ENCODE data around the gene LIPT1.
"Not testable (repeated sequence)": the region's sequence is repeated elsewhere in the genome, so short reads cannot be mapped to it uniquely, and the experiment has no call there.

The LIPT1 gene

GRCh38 chr2:99154643-99155536 is at the start of gene LIPT1, which contains the start of gene TSGA10:
Gene LIPT1 (plus strand): TSS chr2:99154967. CDS start chr2:99161958, 6,991 bp downstream.
Gene TSGA10 (minus strand): TSS chr2:99154942. CDS start chr2:99109439, 45,503 bp downstream.
- Histone ChIP-seq H3K4me3 (ENCODE audit: low read length in 2 of 2) (peak within 1 kb of the TSS; percentile 87 to 97), H3K36me3 (ENCODE audit: control insufficient read depth in 2 of 2, insufficient read depth in 2 of 2, low read length in 2 of 2) (peaks cover 2 to 4% of the 10 kb centered on the region in 2 donors), H3K9ac (ENCODE audit: low read length in 2 of 2) (peak within 1 kb of the TSS; percentile 83 to 91), H3K4me1 (ENCODE audit: control insufficient read depth, insufficient read depth, low read length) (peaks cover 11% of the 10 kb centered on the region), H3K9me3 (ENCODE audit: control insufficient read depth in 2 of 2, low read length in 2 of 2) (no peaks in the 10 kb centered on the region), H3K27ac (ENCODE audit: low read length) (peak within 1 kb of the TSS; percentile 87), H3K27me3 (ENCODE audit: control insufficient read depth in 1 of 2, insufficient read depth in 2 of 2, low read length in 2 of 2) (no peaks in the 10 kb centered on the region)

- no peak overlapping the region for H3K9ac ChIP-seq (ENCODE audit: low read length in 2 of 2)
- H3K9me3 ChIP-seq (ENCODE audit: control insufficient read depth in 2 of 2, low read length in 2 of 2) = no peaks in the 10 kb centered on the region
These were observed 47.9 kb upstream of the LIPT1 start for GRCh38 chr2:99106913-99107312.

GRCh38 chr2:99111236-99111635 is 43.5 kb upstream of the LIPT1 start:
- no peaks in the 10 kb centered on the region for H3K4me1 ChIP-seq (ENCODE audit: control insufficient read depth, insufficient read depth, low read length)
- H3K27me3 ChIP-seq (ENCODE audit: control insufficient read depth in 1 of 2, insufficient read depth in 2 of 2, low read length in 2 of 2) = no peaks in the 10 kb centered on the region
- no peak overlapping the region for H3K9ac ChIP-seq (ENCODE audit: low read length in 2 of 2)
- no peak overlapping the region for H3K27ac ChIP-seq (ENCODE audit: low read length)
- no peaks in the 10 kb centered on the region for H3K9me3 ChIP-seq (ENCODE audit: control insufficient read depth in 2 of 2, low read length in 2 of 2)
- H3K36me3 ChIP-seq (ENCODE audit: control insufficient read depth in 2 of 2, insufficient read depth in 2 of 2, low read length in 2 of 2) = no peaks in the 10 kb centered on the region
- no peak overlapping the region for H3K4me3 ChIP-seq (ENCODE audit: low read length in 2 of 2)

More at GRCh38 chr2:99106913-99107312, 47.9 kb upstream of the LIPT1 start:
- no peaks in the 10 kb centered on the region for H3K4me1 ChIP-seq (ENCODE audit: control insufficient read depth, insufficient read depth, low read length)
- no peaks in the 10 kb centered on the region for H3K27me3 ChIP-seq (ENCODE audit: control insufficient read depth in 1 of 2, insufficient read depth in 2 of 2, low read length in 2 of 2)
- H3K27ac ChIP-seq (ENCODE audit: low read length) = no peak overlapping the region
- H3K4me3 ChIP-seq (ENCODE audit: low read length in 2 of 2) = no peak overlapping the region
- H3K36me3 ChIP-seq (ENCODE audit: control insufficient read depth in 2 of 2, insufficient read depth in 2 of 2, low read length in 2 of 2) = no peaks in the 10 kb centered on the region

- no peaks in the 10 kb centered on the region for H3K27me3 ChIP-seq (ENCODE audit: control insufficient read depth in 1 of 2, insufficient read depth in 2 of 2, low read length in 2 of 2)
- no peaks in the 10 kb centered on the region for H3K9me3 ChIP-seq (ENCODE audit: control insufficient read depth in 2 of 2, low read length in 2 of 2)
- no peak overlapping the region for H3K4me3 ChIP-seq (ENCODE audit: low read length in 2 of 2)
- H3K36me3 ChIP-seq (ENCODE audit: control insufficient read depth in 2 of 2, insufficient read depth in 2 of 2, low read length in 2 of 2) = no peaks in the 10 kb centered on the region
- H3K4me1 ChIP-seq (ENCODE audit: control insufficient read depth, insufficient read depth, low read length) = no peaks in the 10 kb centered on the region
- H3K9ac ChIP-seq (ENCODE audit: low read length in 2 of 2) = no peak overlapping the region
- H3K27ac ChIP-seq (ENCODE audit: low read length) = no peak overlapping the region
These were observed 42.8 kb upstream of the LIPT1 start for GRCh38 chr2:99111945-99112344.

GRCh38 chr2:99112617-99113016 is 42.1 kb upstream of the LIPT1 start:
- Histone ChIP-seq H3K36me3 (ENCODE audit: control insufficient read depth in 2 of 2, insufficient read depth in 2 of 2, low read length in 2 of 2) (no peaks in the 10 kb centered on the region), H3K4me3 (ENCODE audit: low read length in 2 of 2) (no peak overlapping the region), H3K9ac (ENCODE audit: low read length in 2 of 2) (no peak overlapping the region), H3K4me1 (ENCODE audit: control insufficient read depth, insufficient read depth, low read length) (no peaks in the 10 kb centered on the region), H3K27me3 (ENCODE audit: control insufficient read depth in 1 of 2, insufficient read depth in 2 of 2, low read length in 2 of 2) (no peaks in the 10 kb centered on the region), H3K9me3 (ENCODE audit: control insufficient read depth in 2 of 2, low read length in 2 of 2) (no peaks in the 10 kb centered on the region), H3K27ac (ENCODE audit: low read length) (no peak overlapping the region)

GRCh38 chr2:99127981-99128380 is 26.8 kb upstream of the LIPT1 start:
- Histone ChIP-seq H3K9ac (ENCODE audit: low read length in 2 of 2) (no peak overlapping the region), H3K9me3 (ENCODE audit: control insufficient read depth in 2 of 2, low read length in 2 of 2) (peaks cover 2 to 8% of the 10 kb centered on the region in 2 donors), H3K4me1 (ENCODE audit: control insufficient read depth, insufficient read depth, low read length) (no peaks in the 10 kb centered on the region), H3K27ac (ENCODE audit: low read length) (no peak overlapping the region), H3K27me3 (ENCODE audit: control insufficient read depth in 1 of 2, insufficient read depth in 2 of 2, low read length in 2 of 2) (no peaks in the 10 kb centered on the region), H3K36me3 (ENCODE audit: control insufficient read depth in 2 of 2, insufficient read depth in 2 of 2, low read length in 2 of 2) (peaks cover 0 to 7% of the 10 kb centered on the region in 2 donors), H3K4me3 (ENCODE audit: low read length in 2 of 2) (no peak overlapping the region)

GRCh38 chr2:99135044-99135556 is 19.7 kb upstream of the LIPT1 start:
- not testable (repeated sequence) for H3K27me3 ChIP-seq (ENCODE audit: control insufficient read depth in 1 of 2, insufficient read depth in 2 of 2, low read length in 2 of 2); H3K4me3 ChIP-seq (ENCODE audit: low read length in 2 of 2); H3K4me1 ChIP-seq (ENCODE audit: control insufficient read depth, insufficient read depth, low read length); H3K27ac ChIP-seq (ENCODE audit: low read length); H3K9ac ChIP-seq (ENCODE audit: low read length in 2 of 2); H3K36me3 ChIP-seq (ENCODE audit: control insufficient read depth in 2 of 2, insufficient read depth in 2 of 2, low read length in 2 of 2); H3K9me3 ChIP-seq (ENCODE audit: control insufficient read depth in 2 of 2, low read length in 2 of 2)

GRCh38 chr2:99139003-99139402 is 15.8 kb upstream of the LIPT1 start:
- H3K4me3 ChIP-seq (ENCODE audit: low read length in 2 of 2) = no peak overlapping the region
- no peaks in the 10 kb centered on the region for H3K27me3 ChIP-seq (ENCODE audit: control insufficient read depth in 1 of 2, insufficient read depth in 2 of 2, low read length in 2 of 2)
- H3K9me3 ChIP-seq (ENCODE audit: control insufficient read depth in 2 of 2, low read length in 2 of 2) = no peaks in the 10 kb centered on the region
- no peak overlapping the region for H3K9ac ChIP-seq (ENCODE audit: low read length in 2 of 2)
- H3K27ac ChIP-seq (ENCODE audit: low read length) = no peak overlapping the region
- no peaks in the 10 kb centered on the region for H3K36me3 ChIP-seq (ENCODE audit: control insufficient read depth in 2 of 2, insufficient read depth in 2 of 2, low read length in 2 of 2)
- peaks cover 6% of the 10 kb centered on the region for H3K4me1 ChIP-seq (ENCODE audit: control insufficient read depth, insufficient read depth, low read length)

- no peak overlapping the region for H3K27ac ChIP-seq (ENCODE audit: low read length)
- peak overlapping the region; percentile 83 to 95 for H3K4me3 ChIP-seq (ENCODE audit: low read length in 2 of 2)
- peaks cover 6% of the 10 kb centered on the region for H3K4me1 ChIP-seq (ENCODE audit: control insufficient read depth, insufficient read depth, low read length)
- no peaks in the 10 kb centered on the region for H3K9me3 ChIP-seq (ENCODE audit: control insufficient read depth in 2 of 2, low read length in 2 of 2)
- H3K36me3 ChIP-seq (ENCODE audit: control insufficient read depth in 2 of 2, insufficient read depth in 2 of 2, low read length in 2 of 2) = no peaks in the 10 kb centered on the region
- no peaks in the 10 kb centered on the region for H3K27me3 ChIP-seq (ENCODE audit: control insufficient read depth in 1 of 2, insufficient read depth in 2 of 2, low read length in 2 of 2)
- H3K9ac ChIP-seq (ENCODE audit: low read length in 2 of 2) = peak overlapping the region; percentile 60 to 67
These were observed 14.5 kb upstream of the LIPT1 start for GRCh38 chr2:99140056-99140859.

- H3K4me3 ChIP-seq (ENCODE audit: low read length in 2 of 2) = peak overlapping the region; percentile 83 to 95
- no peak overlapping the region for H3K27ac ChIP-seq (ENCODE audit: low read length)
- no peaks in the 10 kb centered on the region for H3K27me3 ChIP-seq (ENCODE audit: control insufficient read depth in 1 of 2, insufficient read depth in 2 of 2, low read length in 2 of 2)
- no peaks in the 10 kb centered on the region for H3K36me3 ChIP-seq (ENCODE audit: control insufficient read depth in 2 of 2, insufficient read depth in 2 of 2, low read length in 2 of 2)
- no peaks in the 10 kb centered on the region for H3K9me3 ChIP-seq (ENCODE audit: control insufficient read depth in 2 of 2, low read length in 2 of 2)
- peak overlapping the region; percentile 60 to 67 for H3K9ac ChIP-seq (ENCODE audit: low read length in 2 of 2)
- peaks cover 6% of the 10 kb centered on the region for H3K4me1 ChIP-seq (ENCODE audit: control insufficient read depth, insufficient read depth, low read length)
These were observed 14.0 kb upstream of the LIPT1 start for GRCh38 chr2:99140860-99141109.
